GM10847 (cell line): Measurements from ENCODE around the gene ZFR.

Source experiments
- POLR2A ChIP-seq: IDR thresholded peaks from 2 replicates; pipeline ENCODE4 v1.6.1; 2011; ENCODE audit not compliant: insufficient read length; ENCODE audit errors: extremely low read depth

The ZFR gene

GRCh38 chr5:32432633-32433032, 11.9 kb downstream of the ZFR start:
- no peak for TF ChIP-seq POLR2A

DNA sequence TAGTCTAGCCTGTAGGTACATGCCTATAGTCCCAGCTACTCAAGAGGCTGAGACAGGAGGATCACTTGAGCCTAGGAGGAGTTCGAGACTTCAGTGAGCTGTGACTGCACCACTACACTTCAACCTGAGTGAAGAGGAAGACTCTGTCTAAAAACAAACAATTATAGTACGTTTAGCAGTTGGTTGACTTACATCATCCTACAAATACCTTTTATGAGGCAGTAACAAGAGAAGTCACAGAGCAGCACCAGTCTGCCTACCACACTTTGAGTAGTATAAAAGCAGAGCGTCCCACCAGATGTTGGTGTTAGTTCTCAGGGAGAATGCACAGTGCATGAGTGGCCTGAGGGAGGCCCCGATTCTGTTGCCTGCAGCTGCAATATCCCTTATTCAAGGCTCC, 16.1 kb downstream of the ZFR start:
- no peak for TF ChIP-seq POLR2A

- no peak for TF ChIP-seq POLR2A
These were observed 17.9 kb downstream of the ZFR start for GRCh38 chr5:32426440-32427151.

GRCh38 chr5:32422697-32423096, 21.8 kb downstream of the ZFR start:
- TF ChIP-seq POLR2A: no peak

DNA sequence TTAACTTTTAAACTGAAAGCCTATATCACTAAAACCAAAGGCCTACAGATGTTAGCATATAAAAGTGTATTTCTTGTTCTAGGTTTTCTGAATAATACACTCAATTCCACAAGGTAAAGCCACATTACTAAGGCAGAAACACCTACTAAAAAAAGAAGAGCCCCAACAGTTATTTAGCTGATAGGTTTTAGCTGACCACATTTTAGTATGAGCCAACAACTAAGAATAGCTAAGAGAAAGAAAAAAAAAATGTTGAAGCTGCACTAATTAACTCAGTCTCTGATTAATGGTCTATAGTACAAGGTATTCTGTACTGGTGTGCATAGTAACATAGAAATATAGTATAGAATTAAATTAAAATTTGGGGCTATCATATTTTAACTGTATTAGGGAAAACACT, 23.5 kb downstream of the ZFR start:
- TF ChIP-seq POLR2A: no peak

DNA sequence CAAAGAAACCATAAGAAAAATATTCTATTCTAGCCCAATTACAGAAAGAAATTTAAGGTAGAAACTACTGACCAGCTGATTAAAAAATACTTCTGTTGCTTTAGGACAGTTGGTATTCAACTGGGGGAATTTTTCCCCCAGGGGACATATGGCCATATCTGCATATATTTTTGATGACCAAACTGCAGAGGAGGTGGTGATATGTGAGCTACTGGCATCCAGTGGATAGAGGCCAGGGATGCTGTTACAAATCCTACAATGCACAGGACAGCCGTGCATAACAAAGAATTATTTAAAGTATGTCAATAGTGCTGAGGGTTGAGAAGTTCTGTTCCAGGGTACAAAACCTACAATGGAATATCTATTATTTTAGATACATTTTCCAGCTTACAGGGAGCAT, 24.0 kb downstream of the ZFR start:
- no peak for TF ChIP-seq POLR2A

DNA sequence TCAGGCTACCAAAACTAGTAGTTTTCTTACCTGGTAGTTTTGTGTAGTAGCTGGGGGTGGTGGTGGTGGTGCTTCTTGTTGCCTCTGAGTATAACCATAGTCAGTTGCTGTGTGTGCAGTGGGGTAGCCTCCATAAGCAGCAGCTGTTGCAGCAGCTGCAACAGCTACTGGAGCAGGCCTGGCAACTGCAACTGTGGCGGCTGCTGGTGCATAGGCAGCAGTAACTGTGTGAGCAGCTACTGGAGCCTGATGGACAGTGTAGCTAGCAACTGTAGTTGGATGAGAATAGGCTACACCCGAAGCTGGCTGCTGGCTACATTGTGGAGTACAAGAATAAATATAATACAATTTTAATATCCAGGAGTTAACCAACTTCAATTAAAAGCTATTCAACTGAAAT, 24.7 kb downstream of the ZFR start:
- no peak for TF ChIP-seq POLR2A

DNA sequence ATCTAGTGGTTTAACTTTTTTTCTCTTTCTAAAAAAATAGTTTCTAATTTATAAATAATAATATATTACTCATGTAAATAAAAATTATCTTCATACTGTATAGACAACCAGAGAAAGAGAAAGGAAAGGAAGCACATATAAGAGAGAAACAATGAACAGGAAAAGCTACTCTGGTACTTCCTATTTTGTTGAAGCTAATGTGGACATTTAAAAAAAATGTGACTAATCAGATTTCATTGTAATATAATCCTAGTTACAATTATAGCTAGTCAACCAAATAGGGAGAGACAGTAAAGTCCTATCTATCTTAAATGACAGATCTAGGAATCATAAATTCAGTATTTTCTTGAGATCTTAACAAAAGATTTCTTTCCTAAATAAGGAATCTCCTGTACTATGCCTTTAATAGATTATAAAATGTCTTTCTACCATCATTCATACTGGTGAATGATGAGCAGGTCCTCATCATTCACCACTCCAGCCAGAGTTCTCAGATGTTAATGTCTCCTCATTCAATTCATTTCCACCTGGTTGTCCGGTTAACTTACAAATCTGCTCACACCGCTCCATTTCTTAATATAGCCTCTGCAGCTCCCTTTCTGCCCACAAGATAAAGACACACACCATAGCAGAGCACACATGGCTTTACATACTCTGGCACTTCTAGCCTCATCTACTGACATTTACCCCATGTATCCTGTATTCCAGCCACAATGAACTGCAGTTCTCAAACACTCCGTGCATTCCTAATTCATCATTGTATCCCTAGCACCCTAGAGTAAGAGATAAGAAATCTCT, 30.9 kb downstream of the ZFR start:
- TF ChIP-seq POLR2A: no peak

DNA sequence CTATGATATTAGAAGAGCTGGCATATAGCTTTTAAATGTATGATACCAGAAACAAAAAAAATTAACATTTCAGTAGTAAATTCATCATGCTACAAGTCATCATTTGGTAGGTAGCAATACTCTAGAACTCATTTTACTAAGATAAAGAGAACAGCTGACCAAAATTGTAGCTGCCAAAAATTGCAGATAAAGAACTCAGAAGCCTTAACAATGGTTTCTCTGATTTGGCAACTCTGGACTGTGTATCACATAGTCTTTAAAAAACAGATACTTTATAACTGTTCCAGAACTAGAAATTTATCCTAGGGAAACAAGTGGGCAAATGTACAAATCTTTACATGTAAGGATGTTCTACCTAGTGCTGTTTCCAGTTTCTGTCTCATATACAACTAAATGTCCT, 33.9 kb downstream of the ZFR start:
- TF ChIP-seq POLR2A: no peak

DNA sequence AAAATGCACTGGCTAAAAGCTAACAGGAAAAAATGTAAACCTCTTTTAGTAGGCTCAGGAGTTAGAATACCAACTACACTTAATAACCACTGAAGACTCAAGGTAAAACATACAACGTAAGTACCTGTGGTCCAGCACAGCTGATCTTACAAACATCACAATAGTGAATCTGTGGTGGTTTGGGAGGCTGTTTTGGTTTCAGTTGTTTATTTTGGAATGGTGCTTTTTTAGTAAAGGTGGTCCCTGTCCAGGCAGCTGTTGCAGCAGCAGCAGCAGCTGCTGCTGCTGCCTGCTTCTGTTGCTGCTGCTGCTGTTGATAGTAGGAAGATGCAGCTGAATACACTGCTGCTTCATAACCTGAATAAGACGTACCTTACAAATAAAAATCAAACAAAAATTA, 37.9 kb downstream of the ZFR start:
- no peak for TF ChIP-seq POLR2A

DNA sequence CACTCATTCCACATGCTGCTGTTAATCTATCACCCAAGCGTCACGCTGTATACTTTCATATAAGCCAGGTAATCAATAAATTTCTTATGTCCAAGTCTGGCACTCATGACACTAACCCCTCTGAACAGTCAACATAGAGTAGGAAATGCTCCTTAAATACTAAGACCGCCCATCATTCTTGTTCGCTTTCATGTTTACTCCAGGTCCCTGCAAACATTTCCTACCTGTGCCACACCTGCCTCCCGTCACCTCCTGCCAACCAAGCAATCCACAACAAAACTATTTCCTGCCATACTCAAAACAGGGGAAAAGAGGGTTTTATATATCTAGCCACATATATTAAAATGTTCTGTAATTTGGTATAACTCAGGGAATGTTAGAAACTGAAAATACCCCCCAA, 39.0 kb downstream of the ZFR start:
- TF ChIP-seq POLR2A: no peak

GRCh38 chr5:32403760-32404159, 40.8 kb downstream of the ZFR start:
- no peak for TF ChIP-seq POLR2A

- no peak for TF ChIP-seq POLR2A
These were observed 44.1 kb downstream of the ZFR start for GRCh38 chr5:32400401-32400800.

- no peak for TF ChIP-seq POLR2A
These were observed 49.6 kb downstream of the ZFR start for GRCh38 chr5:32394981-32395380.

DNA sequence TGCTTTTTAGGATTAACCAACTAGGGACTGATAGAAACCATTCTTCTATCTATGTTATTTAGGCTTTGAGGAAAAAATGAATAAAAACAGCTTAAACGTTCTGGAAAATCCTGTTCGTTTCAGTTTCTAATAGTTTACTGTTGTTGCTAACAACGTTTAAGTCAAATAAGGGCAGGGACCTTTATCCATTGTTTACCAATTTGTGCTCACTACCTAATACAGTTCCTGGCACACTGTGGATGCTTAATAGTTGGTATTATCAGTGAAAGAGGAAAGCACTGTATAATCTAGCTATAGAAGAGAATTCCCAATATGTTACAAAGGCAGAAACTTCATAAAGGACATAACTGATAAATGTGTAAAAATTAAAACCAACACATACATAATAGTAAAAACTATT, 52.5 kb downstream of the ZFR start:
- TF ChIP-seq POLR2A: no peak

DNA sequence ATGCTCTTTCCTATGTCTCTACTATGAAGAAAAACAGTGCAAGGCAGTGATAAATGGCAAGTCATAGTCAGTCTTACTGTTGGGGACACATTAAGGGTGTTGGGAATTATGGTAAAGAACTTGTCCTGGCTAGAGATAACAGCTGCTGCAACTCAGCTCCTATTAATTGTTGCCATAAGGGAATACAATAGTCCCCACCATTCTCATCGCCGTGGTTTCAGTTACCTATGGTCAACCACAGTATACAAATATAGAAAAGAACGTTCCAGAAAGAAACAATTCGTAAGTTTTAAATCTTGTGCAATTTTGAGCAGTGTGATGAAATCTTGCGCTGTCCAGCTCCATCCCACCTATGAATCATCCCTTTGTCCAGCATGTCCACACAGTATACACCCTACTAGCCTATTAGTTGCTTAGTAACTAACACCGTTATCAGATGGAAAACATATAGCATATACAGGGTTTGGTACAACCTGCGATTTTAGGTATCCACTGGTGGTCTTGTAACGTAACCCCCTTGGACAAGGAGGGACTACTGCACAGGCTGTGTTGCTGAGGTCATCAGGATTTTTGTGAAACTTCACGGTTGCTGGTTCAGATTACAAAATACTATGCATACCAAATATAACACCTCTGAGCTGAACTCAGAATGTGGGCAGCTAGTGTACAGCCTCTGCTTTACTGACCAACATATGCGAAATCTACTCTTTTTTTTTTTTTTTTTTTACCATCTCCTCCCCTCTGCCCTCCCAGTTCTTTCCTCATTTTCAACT, 53.5 kb downstream of the ZFR start:
- no peak for TF ChIP-seq POLR2A
